Lower leg skin (tissue), 3 donors: ENCODE results near the gene DCX.

Experiments used
- POLR2A ChIP-seq, 2 donors: fragments of 450-650 bp; IDR thresholded peaks; one replicate each; pipeline ENCODE4 v1.6.1; 2016 to 2017; ENCODE audit warnings: antibody characterized with exemption in 2 of 2, mild to moderate bottlenecking in 1 of 2, moderate library complexity in 1 of 2
- TF ChIP-seq, protein P1 (sequence below), 3 donors: fragments of 450-650 bp; IDR thresholded peaks; one replicate each; pipeline ENCODE4 v1.5.1; 2016; ENCODE audit warnings: antibody characterized with exemption in 3 of 3, mild to moderate bottlenecking in 3 of 3, moderate library complexity in 2 of 3

GRCh38 chrX:111361751-111362150, 50.2 kb downstream of the DCX start:
- TF ChIP-seq, protein P1, sequence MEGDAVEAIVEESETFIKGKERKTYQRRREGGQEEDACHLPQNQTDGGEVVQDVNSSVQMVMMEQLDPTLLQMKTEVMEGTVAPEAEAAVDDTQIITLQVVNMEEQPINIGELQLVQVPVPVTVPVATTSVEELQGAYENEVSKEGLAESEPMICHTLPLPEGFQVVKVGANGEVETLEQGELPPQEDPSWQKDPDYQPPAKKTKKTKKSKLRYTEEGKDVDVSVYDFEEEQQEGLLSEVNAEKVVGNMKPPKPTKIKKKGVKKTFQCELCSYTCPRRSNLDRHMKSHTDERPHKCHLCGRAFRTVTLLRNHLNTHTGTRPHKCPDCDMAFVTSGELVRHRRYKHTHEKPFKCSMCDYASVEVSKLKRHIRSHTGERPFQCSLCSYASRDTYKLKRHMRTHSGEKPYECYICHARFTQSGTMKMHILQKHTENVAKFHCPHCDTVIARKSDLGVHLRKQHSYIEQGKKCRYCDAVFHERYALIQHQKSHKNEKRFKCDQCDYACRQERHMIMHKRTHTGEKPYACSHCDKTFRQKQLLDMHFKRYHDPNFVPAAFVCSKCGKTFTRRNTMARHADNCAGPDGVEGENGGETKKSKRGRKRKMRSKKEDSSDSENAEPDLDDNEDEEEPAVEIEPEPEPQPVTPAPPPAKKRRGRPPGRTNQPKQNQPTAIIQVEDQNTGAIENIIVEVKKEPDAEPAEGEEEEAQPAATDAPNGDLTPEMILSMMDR (IDR thresholded peaks at IDR 0.05) = no peak
- no peak for TF ChIP-seq POLR2A (IDR thresholded peaks at IDR 0.05)
